NCI-H2081 (cell line): ENCODE results near the gene VWC2L.

Experiments
- DNase-seq, 2 experiments: peaks; one replicate each; lab custom pipeline; 2025; lab: John Stamatoyannopoulos, UW

The VWC2L gene

GRCh38 chr2:214469728-214470127 is 58.9 kb downstream of the VWC2L start:
- no peak for DNase-seq

- DNase-seq: no peak
Measured at GRCh38 chr2:214471382-214471781, 60.5 kb downstream of the VWC2L start.

- no peak for DNase-seq
Measured at GRCh38 chr2:214471990-214472389, 61.1 kb downstream of the VWC2L start.

DNA sequence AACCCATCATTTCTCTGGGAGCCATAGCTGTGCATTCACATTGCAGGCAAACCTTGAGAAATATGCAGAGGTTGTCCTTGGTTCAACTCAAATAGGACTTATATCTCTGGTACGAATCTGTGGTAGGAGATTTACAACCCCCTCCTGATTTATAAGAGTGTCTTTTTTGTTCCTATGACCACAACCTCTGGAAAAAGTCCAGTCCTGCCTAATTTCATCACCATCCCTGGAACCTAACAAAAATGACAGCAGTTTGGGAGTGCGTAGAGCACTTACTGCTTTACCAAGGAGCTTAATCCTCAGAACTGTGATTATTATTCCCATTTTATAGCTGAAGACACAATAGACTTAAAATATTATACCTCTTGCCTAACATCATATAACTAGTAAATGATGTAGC is 66.5 kb downstream of the VWC2L start:
- no peak for DNase-seq

DNA sequence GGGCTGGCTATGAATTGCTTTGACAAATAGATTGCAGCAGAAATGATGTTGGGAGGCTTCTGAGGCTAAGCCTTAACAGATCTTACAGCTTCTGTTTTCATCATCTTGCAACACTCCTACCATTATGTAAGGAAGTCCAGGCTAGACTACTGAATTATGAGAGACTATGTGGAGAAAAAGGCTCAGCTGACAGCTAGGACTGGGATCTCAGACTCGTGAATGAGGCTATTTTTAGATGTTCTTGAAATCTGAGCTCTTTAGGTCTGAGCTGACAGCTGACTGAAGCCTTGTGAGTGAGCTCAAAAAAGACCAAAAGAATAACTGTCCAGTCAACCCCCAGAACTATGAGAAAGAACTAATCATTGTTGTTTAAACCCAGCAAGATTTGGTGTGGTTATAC is 70.3 kb downstream of the VWC2L start:
- DNase-seq: no peak

- DNase-seq: no peak
Measured at GRCh38 chr2:214482728-214483127, 71.9 kb downstream of the VWC2L start.

DNA sequence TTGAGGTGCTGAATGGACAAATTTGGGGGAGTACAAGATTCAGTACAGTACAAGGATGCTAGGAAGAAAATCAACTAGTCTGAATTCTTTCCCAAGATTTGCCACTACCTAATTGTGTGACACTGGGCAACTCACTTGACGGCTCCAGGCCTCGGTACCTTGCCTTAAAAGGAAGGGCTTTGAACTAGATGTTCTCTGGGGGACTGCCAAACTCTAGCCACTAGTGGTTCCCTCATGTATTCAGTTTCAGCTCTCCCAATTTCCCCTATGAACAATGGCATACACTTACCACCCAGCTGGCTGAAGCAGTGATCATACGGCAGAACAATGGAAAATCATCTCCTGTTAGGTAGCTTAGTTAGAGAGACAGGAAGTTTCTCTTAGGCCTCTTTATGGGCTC is 73.4 kb downstream of the VWC2L start:
- DNase-seq: peak in 1 of 2 experiments; percentile 34

DNA sequence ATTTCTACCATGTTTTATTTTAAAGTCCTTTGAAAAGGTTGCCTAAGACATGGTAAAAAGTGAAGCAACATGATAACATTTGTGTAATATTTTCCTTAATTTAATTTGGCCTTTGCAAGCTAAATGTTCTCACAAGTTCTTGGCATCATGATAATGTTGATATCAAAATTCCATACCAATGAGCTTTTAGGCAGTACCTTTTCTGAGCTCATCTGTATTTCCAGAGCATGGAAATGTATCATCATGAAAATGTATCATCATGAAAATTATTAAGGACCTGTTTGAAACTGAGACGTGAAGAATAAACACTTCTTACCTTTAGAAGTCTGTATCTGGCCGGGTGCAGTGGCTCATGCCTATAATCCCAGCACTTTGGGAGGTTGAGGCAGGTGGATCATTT is 73.8 kb downstream of the VWC2L start:
- no peak for DNase-seq

DNA sequence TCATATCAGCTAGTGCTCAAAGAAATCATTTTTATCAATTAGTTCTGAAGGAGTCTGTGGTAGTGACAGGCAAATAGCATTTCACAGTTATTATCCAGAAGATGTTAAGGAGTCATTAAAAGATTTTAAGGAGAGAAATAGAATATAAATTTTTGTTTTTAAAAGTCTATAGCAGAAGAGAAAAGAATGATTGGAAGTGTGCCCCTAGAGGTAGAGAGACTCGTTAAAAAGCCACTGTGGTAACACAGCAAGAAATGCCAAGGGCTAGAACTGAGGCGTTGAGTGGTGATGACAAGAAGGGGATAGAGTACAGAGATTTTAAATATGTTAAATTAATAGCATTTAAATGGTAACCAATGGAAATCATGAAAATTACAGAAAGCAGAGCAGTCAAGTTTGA is 78.3 kb downstream of the VWC2L start:
- no peak for DNase-seq

DNA sequence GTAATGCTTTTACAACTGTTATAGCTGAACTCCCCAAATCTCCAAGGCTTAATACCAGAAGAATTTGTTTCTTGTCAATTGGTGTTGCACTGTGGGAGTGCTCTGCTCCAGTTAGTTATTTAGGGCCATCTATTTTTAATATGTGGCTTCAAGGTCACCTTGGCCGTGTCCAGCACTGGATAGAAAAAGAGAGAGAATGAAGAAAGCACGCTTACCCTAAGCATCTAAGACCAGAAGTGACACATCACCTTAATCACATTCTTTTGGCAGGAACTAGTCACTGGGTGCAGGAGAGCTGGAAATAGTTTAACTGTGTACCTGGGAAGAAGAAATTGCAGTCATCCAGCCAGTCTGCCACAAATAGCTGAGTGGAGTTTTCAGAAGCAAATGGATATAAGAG is 78.8 kb downstream of the VWC2L start:
- DNase-seq: no peak

GRCh38 chr2:214492152-214492551 is 81.3 kb downstream of the VWC2L start:
- DNase-seq: peak; percentile 7 to 59

DNA sequence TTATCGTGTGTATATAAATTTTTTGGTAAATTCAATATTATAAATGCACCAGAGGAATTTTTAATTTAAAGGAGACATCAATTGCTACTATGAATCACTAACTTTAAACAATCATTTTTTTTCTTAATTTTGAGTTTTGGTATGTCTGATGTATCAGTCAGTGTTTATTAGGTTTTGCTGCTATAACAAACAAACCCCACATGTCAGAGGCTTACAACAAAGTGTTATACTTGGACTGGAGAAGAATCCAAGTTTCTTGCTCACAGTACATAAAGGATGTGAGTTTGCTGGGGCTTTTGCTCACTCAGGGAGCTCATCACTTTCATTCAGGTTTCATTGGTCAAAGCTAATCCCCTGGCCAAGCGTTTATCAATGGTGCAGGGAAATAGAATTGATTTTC is 81.8 kb downstream of the VWC2L start:
- DNase-seq: no peak

DNA sequence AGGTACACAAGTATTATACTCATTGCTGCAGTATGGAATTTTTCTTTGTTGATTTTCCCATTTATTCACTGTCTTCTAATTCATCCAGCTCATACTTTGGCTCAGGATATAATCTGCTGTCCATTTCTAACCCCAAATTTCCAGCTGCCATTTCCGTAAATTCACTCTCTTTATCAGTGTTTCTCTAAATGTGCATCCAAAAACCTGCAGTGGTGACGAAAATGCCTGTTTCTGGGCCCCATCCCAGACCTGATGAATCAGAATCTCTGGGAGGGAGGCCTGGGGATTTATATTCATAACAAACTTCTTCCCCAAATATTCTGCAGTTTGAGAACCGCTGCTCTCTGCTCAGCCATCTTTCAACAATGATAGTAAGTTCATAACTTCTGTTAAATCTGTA is 86.6 kb downstream of the VWC2L start:
- DNase-seq: no peak

DNA sequence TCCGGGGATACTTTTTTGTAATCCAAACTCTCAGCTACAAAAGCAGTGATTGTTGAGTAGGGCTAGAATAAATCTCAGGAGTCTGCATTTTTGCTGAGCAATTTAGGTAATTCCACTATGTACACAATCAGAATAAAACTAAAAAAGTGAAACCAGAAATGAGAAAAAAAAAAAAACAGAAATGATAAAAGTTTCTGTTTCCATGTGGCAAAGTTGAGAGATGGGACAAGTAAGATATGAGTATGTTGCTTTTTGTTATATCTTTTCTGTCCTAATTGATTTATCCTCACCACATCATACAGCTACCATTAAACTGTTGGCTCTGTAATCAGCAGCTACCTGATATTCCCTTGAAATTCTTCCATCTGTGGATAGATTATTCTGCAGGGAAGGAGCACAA is 92.7 kb downstream of the VWC2L start:
- no peak for DNase-seq

DNA sequence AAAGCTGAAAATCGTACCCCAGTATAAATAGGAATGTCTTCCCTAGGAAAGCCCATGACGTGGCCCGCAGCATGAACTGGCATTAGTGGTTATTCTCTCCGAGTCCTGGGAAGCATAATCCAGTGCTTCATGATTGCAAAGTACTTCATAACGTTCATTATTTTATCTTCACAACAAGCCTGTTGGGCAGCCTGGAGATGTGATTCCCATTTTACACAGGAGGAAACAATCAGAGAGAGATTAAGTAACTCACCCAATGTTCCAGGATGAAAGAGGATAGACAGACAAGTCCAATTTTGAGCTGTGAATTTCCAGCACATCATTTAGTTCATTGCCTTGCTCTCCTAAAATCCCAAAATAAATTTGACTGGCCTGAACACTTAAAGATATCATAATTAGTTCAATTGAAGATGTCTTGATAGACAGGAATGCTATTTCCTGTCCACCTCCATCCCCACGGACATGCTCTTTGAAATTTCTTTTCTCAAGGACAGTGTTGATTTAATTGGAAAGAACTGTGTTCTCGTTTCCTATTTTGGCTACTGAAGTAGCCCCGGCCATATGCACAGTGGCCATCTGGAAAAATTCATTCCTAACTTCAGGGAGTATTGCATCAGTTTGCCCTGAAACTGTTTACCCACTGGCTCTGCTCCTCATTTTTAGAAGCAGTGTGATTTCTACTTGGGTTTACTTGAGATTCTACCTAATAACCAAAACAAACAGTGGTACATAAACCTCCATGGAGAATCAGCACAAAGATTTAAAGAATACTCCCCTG is 93.9 kb downstream of the VWC2L start:
- DNase-seq: no peak

GRCh38 chr2:214507032-214507431 is 96.2 kb downstream of the VWC2L start:
- DNase-seq: no peak

GRCh38 chr2:214514704-214515103 is 103.8 kb downstream of the VWC2L start:
- DNase-seq: no peak

DNA sequence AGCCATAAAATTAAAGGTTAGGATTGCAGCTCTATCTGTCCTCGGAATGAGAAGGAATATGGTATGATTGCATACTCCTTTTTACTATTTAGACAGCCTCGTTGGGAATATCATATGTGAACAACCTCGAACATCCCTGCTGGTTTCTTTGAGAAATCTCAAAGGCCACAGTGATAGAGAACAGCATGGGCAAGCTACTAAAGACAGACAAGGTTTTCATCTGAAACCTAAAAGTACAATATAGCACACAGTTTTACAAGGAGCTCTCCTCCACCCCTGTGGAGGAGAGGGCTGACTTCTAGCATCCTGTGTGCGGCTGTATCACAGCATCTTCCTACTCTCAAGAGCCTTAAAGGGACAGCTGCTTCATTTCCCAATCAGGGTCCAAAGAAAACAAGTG is 104.3 kb downstream of the VWC2L start:
- DNase-seq: no peak

GRCh38 chr2:214519258-214519818 is 108.5 kb downstream of the VWC2L start:
- DNase-seq: no peak

DNA sequence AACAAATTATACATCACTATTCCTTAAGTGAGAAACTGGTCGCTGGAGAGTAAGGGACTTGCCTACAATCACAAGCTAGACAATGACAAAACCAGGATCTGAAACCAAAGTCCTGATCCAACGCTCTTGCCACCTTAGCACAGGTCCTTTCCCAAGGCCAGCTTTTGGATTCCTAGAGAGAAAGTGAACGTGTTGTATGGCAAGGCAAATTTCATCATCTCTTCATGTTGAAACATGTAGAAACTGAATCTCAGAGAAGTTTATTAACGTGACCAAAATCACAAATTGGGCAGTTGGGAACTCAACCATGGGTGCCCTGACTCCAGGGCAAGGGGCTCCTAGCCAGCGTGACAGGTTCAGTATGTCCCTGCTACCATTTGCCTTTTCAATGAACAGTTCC is 118.2 kb downstream of the VWC2L start:
- no peak for DNase-seq

DNA sequence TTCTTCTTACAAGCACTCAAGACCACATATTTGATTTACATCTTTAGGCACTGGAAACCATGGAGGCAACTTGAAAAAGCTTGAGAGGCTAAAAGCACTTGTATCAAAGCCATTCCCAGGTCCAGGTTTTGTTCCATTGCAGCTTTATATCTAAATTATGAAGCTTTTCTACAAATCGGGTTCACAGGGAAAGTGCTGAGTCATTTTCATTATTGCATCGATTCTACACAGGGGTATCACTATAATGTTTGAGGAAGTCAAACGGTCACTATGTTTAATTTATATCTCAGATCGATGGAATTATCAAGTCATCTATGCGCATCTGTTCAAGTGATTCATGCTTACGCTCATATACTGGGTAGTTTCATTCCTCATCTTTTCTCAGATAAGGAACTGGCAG is 118.7 kb downstream of the VWC2L start:
- DNase-seq: no peak

DNA sequence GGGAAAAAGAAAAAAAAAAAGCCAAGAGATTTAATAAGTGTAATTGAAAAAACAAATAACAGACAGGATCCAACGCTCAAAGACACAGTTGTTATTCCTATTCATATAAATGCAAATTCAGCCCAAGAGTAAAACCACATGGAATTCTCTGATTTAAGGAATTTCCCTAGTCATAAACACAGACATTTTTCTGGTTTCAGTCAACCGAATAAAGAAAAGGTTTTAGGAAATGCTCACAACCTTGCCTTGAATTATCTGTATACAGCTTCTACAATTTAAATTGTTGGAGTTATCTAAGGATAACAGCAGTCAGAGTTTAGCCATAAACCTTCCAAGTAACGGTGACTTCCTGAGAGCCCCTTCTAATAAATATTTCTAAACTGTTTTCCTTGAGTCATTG is 122.7 kb downstream of the VWC2L start:
- no peak for DNase-seq

- DNase-seq: no peak
Measured at GRCh38 chr2:214536625-214537024, 125.8 kb downstream of the VWC2L start.

- no peak for DNase-seq
Measured at GRCh38 chr2:214537929-214538328, 127.1 kb downstream of the VWC2L start.
